Testis (tissue), 2 donors: ENCODE data around the gene ITSN2.

ENCODE experiments used
- CTCF ChIP-seq, 3 experiments: fragments of 450-650 bp in 2 of 3; fragments of 200-600 bp in 1 of 3; sonication (generic) in 1 of 3; IDR thresholded peaks; one replicate each; pipeline ENCODE4 v1.5.1; 2016 to 2019; ENCODE audit warnings: antibody characterized with exemption in 3 of 3, mild to moderate bottlenecking in 2 of 3, moderate library complexity in 1 of 3
- POLR2A ChIP-seq: fragments of 450-650 bp; IDR thresholded peaks from one replicate; pipeline ENCODE4 v1.6.1; 2017; ENCODE audit warnings: antibody characterized with exemption, mild to moderate bottlenecking, moderate library complexity

DNA sequence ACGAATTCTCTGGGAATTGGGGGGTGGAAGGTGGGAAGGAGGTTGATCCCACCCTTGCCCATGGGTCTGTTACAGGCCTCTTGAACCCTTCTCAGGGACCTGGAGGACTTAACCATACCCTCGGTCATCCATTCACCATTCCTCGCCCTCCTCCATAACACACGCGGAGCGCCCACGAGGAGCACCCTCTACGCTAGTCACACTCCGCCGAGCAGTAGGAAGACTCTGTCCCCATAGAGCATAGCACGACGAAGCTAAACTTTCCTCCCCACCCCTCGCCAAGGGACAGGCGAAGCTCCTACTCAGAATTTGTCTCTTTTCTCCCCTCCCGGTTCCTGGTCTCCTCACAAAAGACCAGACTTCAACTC, 611 bp upstream of the ITSN2 start:
- TF ChIP-seq CTCF (IDR thresholded peaks at IDR 0.05) (no peak), POLR2A (no peak)
